Duodenal mucosa (tissue), 2 donors: ENCODE results near the gene LPAR3.

Source experiments
- H3K27ac ChIP-seq: one replicate; pipeline ENCODE4 v1.7.0; 2013; ENCODE audit warnings: low read depth, low read length
- H3K27me3 ChIP-seq, 2 donors: one replicate each; pipeline ENCODE4 v1.7.0; 2013; ENCODE audit warnings: low read length in 2 of 2, control low read depth in 1 of 2; ENCODE audit not compliant: insufficient read depth in 2 of 2, control insufficient read depth in 1 of 2
- H3K36me3 ChIP-seq, 2 donors: one replicate each; pipeline ENCODE4 v1.7.0; 2013; ENCODE audit warnings: low read length in 2 of 2, control low read depth in 1 of 2; ENCODE audit not compliant: insufficient read depth in 2 of 2, control insufficient read depth in 1 of 2
- H3K4me1 ChIP-seq, 2 donors: one replicate each; pipeline ENCODE4 v1.7.0; 2013; ENCODE audit warnings: low read length in 2 of 2, control low read depth in 1 of 2; ENCODE audit not compliant: insufficient read depth in 2 of 2, control insufficient read depth in 1 of 2
- H3K4me3 ChIP-seq, 2 donors: one replicate each; pipeline ENCODE4 v1.7.0; 2013; ENCODE audit warnings: low read length in 2 of 2, low read depth in 1 of 2
- H3K9ac ChIP-seq, 2 donors: one replicate each; pipeline ENCODE4 v1.7.0; 2013; ENCODE audit warnings: low read length in 2 of 2, low read depth in 1 of 2
- H3K9me3 ChIP-seq, 2 donors: one replicate each; pipeline ENCODE4 v1.7.0; 2013; ENCODE audit warnings: low read length in 2 of 2, control low read depth in 1 of 2; ENCODE audit not compliant: control insufficient read depth in 1 of 2

LPAR3 gene

DNA sequence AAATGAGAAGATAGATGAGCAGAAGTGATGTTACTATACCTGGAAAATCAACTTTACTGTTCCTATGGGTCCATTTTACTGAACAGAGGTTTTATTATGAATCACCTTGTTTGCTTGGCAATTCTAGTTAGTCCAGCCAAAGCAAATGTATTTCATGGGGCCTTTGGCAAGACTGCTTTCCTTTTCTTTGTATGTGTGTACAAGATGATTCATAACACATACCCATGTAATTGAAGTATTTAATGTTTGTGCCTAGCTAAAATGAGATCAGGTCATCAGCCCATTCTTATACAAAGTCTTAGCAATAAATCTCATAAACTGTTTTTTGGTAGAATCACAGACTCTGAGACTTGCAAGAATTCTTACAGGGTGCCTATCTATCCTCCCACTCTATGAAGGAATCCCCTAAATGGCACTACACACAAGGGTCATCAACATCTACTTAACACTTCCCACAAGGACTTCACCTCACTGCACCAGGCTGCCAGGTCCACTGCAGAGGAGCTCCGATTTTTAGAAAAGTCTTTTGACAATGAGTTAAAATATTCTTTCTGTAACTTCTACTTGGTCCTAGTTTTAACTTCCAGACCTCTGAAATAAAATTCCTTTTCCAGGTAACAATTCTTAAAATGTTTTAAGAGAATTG lies 58.5 kb downstream of the LPAR3 start:
- Histone ChIP-seq H3K27ac (no peak overlapping the region), H3K27me3 (no peaks in the 10 kb centered on the region), H3K36me3 (no peaks in the 10 kb centered on the region), H3K9ac (no peak overlapping the region), H3K9me3 (no peaks in the 10 kb centered on the region), H3K4me1 (no peaks in the 10 kb centered on the region), H3K4me3 (no peak overlapping the region)

DNA sequence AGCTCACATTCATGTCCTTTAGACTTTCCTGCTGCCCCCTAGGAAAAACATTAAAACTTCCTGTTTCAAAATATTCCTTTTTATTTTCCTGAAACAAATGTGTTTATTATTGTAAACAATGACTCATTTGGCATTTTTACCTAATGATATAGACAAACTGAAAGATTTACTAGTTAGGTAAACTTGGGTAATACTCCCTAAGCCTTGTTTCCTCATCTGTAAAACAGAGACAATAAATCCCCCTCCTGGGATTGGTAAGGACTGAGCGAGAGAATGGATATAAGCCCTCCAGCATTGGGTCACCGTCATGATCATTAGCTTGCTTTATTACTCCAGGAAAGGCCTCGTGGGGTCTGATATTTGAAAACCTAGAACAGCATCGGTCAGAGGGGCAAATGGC lies 59.8 kb downstream of the LPAR3 start:
- no peaks in the 10 kb centered on the region for H3K36me3 ChIP-seq
- H3K4me3 ChIP-seq = no peak overlapping the region
- no peaks in the 10 kb centered on the region for H3K27me3 ChIP-seq
- no peaks in the 10 kb centered on the region for H3K4me1 ChIP-seq
- H3K9ac ChIP-seq = no peak overlapping the region
- H3K9me3 ChIP-seq = no peaks in the 10 kb centered on the region
- H3K27ac ChIP-seq = no peak overlapping the region

DNA sequence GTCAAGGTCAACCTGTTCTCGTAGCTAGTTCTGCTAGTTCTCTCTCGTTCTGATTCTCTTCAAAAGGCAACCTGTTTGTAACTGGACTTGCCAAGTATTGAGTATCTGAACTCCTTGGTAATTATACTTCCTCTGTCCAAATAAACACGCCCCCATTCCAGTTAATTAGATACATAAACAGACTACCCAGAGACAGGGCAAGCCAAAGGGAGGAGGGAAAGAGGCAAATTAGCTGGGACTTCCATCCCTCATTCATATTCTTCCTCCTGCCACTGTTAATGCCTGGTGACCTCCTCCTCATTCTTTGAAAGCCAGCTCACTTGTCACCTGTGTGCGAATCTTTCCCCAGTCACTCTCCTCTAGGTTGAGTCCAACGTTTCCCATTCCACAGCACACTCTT lies 62.9 kb downstream of the LPAR3 start:
- H3K36me3 ChIP-seq = no peaks in the 10 kb centered on the region
- no peaks in the 10 kb centered on the region for H3K4me1 ChIP-seq
- H3K27ac ChIP-seq = no peak overlapping the region
- H3K27me3 ChIP-seq = no peaks in the 10 kb centered on the region
- no peak overlapping the region for H3K9ac ChIP-seq
- no peaks in the 10 kb centered on the region for H3K9me3 ChIP-seq
- H3K4me3 ChIP-seq = no peak overlapping the region

DNA sequence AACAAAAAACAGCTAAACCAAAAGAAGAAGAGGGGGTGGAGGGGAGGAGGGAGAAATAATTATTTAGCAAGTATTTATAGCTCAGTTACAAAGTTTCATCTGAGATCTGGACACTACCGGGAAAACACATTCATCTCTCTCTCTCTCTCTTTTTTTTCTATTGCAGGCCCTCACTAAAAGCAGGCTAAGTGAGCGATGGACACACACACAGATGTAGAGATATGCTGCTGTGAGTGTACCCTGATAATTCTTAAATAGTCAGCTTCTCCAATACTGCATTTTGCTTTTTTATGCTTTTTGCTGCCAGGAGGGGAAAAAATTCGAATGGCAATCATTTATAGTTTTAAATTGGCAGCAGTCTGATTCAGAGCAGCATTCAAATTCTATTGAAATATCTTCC lies 65.0 kb downstream of the LPAR3 start:
- Histone ChIP-seq H3K36me3 (no peaks in the 10 kb centered on the region), H3K27me3 (no peaks in the 10 kb centered on the region), H3K9ac (no peak overlapping the region), H3K9me3 (no peaks in the 10 kb centered on the region), H3K27ac (no peak overlapping the region), H3K4me1 (no peaks in the 10 kb centered on the region), H3K4me3 (no peak overlapping the region)

DNA sequence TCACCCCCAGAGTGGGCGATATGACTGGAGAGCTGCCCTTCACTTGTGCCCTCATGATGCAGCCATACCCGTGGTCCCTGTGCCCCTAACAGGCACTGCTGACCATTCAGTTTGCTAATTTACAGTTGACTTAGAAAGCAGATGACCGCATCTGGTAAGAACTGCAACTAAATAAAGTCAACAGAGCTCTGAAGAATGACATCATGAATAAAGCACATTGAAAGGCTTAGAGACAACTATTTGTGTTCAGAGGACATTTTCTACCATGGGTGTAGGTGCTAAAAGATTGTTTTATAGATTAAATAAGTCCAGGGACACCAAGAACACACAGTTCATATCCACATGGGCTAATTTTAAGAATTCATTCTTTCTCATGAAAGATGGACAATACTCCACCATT lies 65.5 kb downstream of the LPAR3 start:
- no peak overlapping the region for H3K27ac ChIP-seq

DNA sequence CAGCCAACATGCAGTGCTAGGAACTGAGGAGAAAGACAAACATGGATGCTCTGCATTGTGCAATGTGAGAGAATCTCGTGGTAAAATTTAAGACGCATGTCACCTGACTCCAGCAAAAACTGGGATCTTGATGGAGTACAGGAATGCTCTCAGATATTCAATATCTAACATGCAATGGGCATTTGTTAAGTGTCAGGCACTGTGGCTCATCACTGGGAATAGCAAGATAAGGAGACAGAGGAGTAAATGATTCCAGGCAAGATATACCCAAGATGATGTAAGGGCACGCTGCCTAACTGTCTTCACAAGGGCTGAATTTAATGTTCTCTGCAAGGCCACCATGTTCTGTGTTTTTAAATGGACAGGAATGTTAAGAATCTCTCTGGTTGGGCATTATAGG lies 67.8 kb downstream of the LPAR3 start:
- Histone ChIP-seq H3K4me1 (no peaks in the 10 kb centered on the region), H3K9me3 (no peaks in the 10 kb centered on the region), H3K9ac (no peak overlapping the region), H3K36me3 (no peaks in the 10 kb centered on the region), H3K27me3 (no peaks in the 10 kb centered on the region), H3K27ac (no peak overlapping the region), H3K4me3 (no peak overlapping the region)

More for the DNA sequence above, 65.5 kb downstream of the LPAR3 start:
- Histone ChIP-seq H3K27me3 (no peaks in the 10 kb centered on the region), H3K4me1 (no peaks in the 10 kb centered on the region), H3K4me3 (no peak overlapping the region), H3K9me3 (no peaks in the 10 kb centered on the region), H3K9ac (no peak overlapping the region), H3K36me3 (no peaks in the 10 kb centered on the region)

DNA sequence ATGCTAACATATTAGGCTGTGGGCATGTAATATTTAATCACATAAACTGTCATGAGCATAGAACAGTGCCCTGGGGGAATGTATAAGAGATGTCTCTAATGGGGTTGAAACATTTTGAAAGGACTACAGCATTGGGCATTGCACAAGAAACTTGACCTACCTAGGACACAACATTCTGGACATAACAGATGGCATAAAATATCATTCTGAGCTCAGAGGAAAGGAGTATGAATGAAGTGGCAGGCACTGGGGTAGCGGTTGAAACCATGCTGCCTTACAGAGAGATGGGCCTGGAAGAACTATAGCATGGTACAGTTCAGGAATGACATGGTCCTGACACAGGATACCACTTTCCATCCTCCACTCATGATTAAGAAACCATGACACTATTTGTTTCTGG lies 69.0 kb downstream of the LPAR3 start:
- Histone ChIP-seq H3K4me1 (no peaks in the 10 kb centered on the region), H3K27ac (no peak overlapping the region), H3K9ac (no peak overlapping the region), H3K36me3 (no peaks in the 10 kb centered on the region), H3K4me3 (no peak overlapping the region), H3K9me3 (no peaks in the 10 kb centered on the region), H3K27me3 (no peaks in the 10 kb centered on the region)

DNA sequence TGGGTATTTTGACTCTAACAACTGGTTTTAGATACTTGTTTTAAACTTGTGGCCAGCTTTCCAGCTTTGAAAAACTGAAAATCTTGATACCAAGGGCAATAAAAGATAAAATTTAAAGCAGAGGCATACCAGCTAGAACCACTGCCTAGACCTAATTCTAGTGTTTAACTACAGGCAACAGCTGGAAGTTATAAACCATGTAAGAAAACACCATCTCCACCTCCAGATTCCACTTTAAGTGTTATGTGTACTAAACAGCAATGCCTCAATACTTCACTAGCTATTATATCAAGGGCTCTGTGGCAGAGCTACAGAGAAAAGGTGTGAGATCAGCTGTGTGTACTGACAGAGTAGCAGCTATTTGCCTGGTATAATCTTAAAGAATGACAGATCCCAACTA lies 69.5 kb downstream of the LPAR3 start:
- H3K9ac ChIP-seq = no peak overlapping the region
- H3K36me3 ChIP-seq = no peaks in the 10 kb centered on the region
- no peaks in the 10 kb centered on the region for H3K9me3 ChIP-seq
- no peak overlapping the region for H3K4me3 ChIP-seq
- no peak overlapping the region for H3K27ac ChIP-seq
- no peaks in the 10 kb centered on the region for H3K27me3 ChIP-seq
- no peaks in the 10 kb centered on the region for H3K4me1 ChIP-seq

DNA sequence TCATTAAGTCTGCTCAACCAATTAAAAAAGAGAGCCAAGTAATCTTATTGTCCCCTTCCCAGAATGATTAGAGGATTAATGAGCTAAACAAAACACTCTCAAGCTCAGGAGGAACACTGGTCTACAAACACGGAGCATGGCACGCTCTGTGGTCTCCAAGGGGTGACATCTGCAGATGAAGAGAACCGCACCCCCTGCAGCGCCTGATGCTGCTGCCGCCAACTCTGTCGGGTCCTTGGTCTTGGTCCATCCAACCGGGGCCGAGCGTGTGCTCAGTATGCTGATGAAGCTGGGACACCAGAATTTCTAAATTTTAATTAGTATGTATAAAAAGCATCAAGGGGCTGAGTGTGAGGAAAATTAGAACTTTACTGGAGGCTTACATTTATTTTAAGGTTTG lies 82.7 kb downstream of the LPAR3 start:
- H3K4me3 ChIP-seq = no peak overlapping the region
- no peaks in the 10 kb centered on the region for H3K27me3 ChIP-seq
- no peak overlapping the region for H3K9ac ChIP-seq
- no peaks in the 10 kb centered on the region for H3K36me3 ChIP-seq
- no peak overlapping the region for H3K27ac ChIP-seq
- H3K4me1 ChIP-seq = no peaks in the 10 kb centered on the region
- no peaks in the 10 kb centered on the region for H3K9me3 ChIP-seq

DNA sequence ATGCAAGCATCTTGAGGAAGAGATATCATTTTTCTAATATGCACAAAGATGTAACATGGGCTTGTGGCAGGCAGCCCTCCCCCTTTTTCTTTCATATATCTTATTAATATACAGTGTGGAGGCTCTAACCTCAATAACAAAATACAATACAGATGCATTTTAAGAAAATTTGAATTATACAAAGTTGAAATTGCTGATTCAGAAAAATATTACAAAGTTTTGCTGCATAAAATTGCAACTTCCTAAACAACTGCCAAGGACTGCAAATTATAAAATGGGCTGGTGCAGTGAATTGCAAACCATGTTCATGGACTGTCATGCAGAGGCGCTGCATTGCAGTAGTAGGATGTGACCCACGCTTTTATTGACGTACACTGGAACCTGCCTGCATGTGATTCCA lies 84.0 kb downstream of the LPAR3 start:
- no peaks in the 10 kb centered on the region for H3K36me3 ChIP-seq
- no peaks in the 10 kb centered on the region for H3K4me1 ChIP-seq
- H3K4me3 ChIP-seq = no peak overlapping the region
- no peaks in the 10 kb centered on the region for H3K27me3 ChIP-seq
- no peak overlapping the region for H3K9ac ChIP-seq
- H3K9me3 ChIP-seq = no peaks in the 10 kb centered on the region
- no peak overlapping the region for H3K27ac ChIP-seq

DNA sequence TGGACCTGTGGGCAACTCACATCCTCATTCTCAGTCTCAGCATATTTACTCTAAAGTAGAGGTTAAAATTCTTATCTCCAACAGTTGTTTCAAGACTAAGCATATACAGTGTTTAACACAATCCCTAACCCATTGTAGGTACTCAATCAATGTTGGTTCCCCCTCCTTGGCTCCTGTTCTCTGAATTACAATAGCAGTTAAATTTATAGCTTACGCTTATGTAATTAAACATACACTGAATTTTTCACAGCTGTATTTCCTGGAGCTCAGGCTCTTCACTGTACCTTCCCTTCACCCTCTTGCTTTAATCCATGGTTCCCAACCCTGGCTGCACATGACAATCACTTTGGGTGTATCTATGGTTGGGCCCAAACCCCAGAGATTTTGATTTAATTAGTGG lies 89.4 kb downstream of the LPAR3 start:
- Histone ChIP-seq H3K9me3 (no peaks in the 10 kb centered on the region), H3K9ac (no peak overlapping the region), H3K27ac (no peak overlapping the region), H3K36me3 (no peaks in the 10 kb centered on the region), H3K27me3 (no peaks in the 10 kb centered on the region), H3K4me1 (no peaks in the 10 kb centered on the region), H3K4me3 (no peak overlapping the region)
